Heart left ventricle (tissue), 16 donors: ENCODE measurements around the gene TGFBR1. TPM values are rescaled to one million over a fixed set of nuclear protein-coding genes. Genes with fewer than 3 reads are reported as not detected.

Experiments
- ATAC-seq, 4 donors: fragments of 200-7000 bp; cut with Tn5 transposase; one replicate each; pipeline ENCODE4 v1.9.1; 2020 to 2022; ENCODE audit warnings: moderate library complexity in 4 of 4, mild to moderate bottlenecking in 3 of 4, moderate number of reproducible peaks in 1 of 4
- DNase-seq, 5 donors: peaks; one replicate each; pipeline ENCODE4 v3.0.0-alpha.2; 2020
- H3K27ac ChIP-seq, 12 donors: fragments of 200-600 bp; sonication (generic) in 4 of 12; one replicate each; pipeline versions ENCODE4 v1.5.0 to v1.8.0; 2016 to 2022; ENCODE audit warnings: mild to moderate bottlenecking in 2 of 12
- H3K27me3 ChIP-seq, 9 donors: fragments of 200-600 bp; sonication (generic) in 2 of 9; one replicate each; pipeline versions ENCODE4 v1.5.1 to v1.8.0; 2016 to 2022; ENCODE audit warnings: mild to moderate bottlenecking in 3 of 9
- H3K36me3 ChIP-seq, 9 donors: fragments of 200-600 bp; sonication (generic) in 2 of 9; one replicate each; pipeline versions ENCODE4 v1.5.0 to v1.8.0; 2018 to 2022; ENCODE audit warnings: mild to moderate bottlenecking in 2 of 9
- H3K4me1 ChIP-seq, 12 donors: fragments of 200-600 bp; sonication (generic) in 4 of 12; one replicate each; pipeline versions ENCODE4 v1.5.0 to v1.8.0; 2016 to 2022; ENCODE audit warnings: mild to moderate bottlenecking in 3 of 12
- H3K4me3 ChIP-seq, 12 donors: fragments of 200-600 bp; sonication (generic) in 4 of 12; one replicate each; pipeline versions ENCODE4 v1.5.0 to v1.8.0; 2017 to 2022; ENCODE audit warnings: mild to moderate bottlenecking in 9 of 12, moderate library complexity in 4 of 12
- H3K9me3 ChIP-seq, 12 donors: fragments of 200-600 bp; sonication (generic) in 4 of 12; one replicate each; pipeline versions ENCODE4 v1.5.0 to v1.8.0; 2016 to 2022; ENCODE audit warnings: mild to moderate bottlenecking in 1 of 12
- POLR2A ChIP-seq, 2 donors: fragments of 450-650 bp; IDR thresholded peaks; one replicate each; pipeline ENCODE4 v1.6.1; 2017; ENCODE audit warnings: antibody characterized with exemption in 2 of 2, mild to moderate bottlenecking in 2 of 2, moderate library complexity in 2 of 2
- WGBS, 4 donors: extraction: QIAGEN DNeasy Blood & Tissue Kit in 2 of 4; methylation state at CpG; one replicate each; pipeline versions ENCODE4 v1.1.5 to v1.1.7; 2013 to 2018; 5-methylcytosine and 5-hydroxymethylcytosine counted together
- intact Hi-C, 10 donors: fragments of 100-400 bp; cut with DNase I; formaldehyde crosslinking; loops; one replicate each; pipeline versions ENCODE4 v1.11.1 to v1.14.2; 2022
- polyA plus RNA-seq, 2 donors: library from polyadenylated mRNA; stranded (reverse); fragments of 200-250 nt; gene quantifications; one replicate each; pipeline ENCODE4 v1.2.3, GENCODE V29; 2013
- total RNA-seq, 9 donors: library from RNA; depleted of rRNA in 2 of 9; stranded (reverse); fragments of >200 nt in 2 of 9; fragmentation: NEBNext Ultra II Directional in 3 of 9; extraction: Animal tissue kit (Norgen Biotek cat#: 25700) in 3 of 9; gene quantifications; one replicate each; pipeline versions ENCODE4 v1.1.0 to v1.2.4, GENCODE V29; 2016 to 2023
- TF ChIP-seq, protein P1 (sequence below), 12 donors: fragments of 200-600 bp; sonication (generic) in 4 of 12; IDR thresholded peaks; one replicate each; pipeline versions ENCODE4 v1.5.0 to v1.8.0; 2018 to 2022; ENCODE audit warnings: antibody characterized with exemption in 12 of 12, mild to moderate bottlenecking in 5 of 12
- donor health status: ischemic (EF 13 %, LVEDD 7.1; RV severe dilation, severe dysfunction).
- donor health status: healthy with polysubstance abuse.
- donor health status: DM: no; HTN: yes; CAD: no.
- donor health status: DM: no; HTN: no; CAD: no.
- donor health status: ischemic (EF 25% LVEDD 6.9; RV normal size, moderate dysfunction).
- donor health status: ischemic (EF 25% LVEDD 5.7; RV mildly dilated, moderate dysfunction).
- donor health status: healthy.
- donor health status: DM: yes; HTN: yes; CAD: no.
- donor health status: ischemic (EF 35%, LVEDD 5.7; RV mildly dilated, moderate dysfunction).
- donor health status: nonischemic (EF 11% LVEDD 7.7; RV severe dilation, severe dysfunction).
- donor health status: DM: yes; HTN: yes; CAD: no.
- donor health status: PGD.
- donor health status: ischemic (EF 29% LVEDD 5.4; RV normal size, mild dysfunction).
- donor health status: nonischemic (EF 23%, LVEDD 6.1; RV moderate dilation, normal function).

TGFBR1 gene
- total and polyA plus RNA-seq, 11 donors: 3.8 to 41.0 (median 13.8) TPM

- Histone ChIP-seq H3K27me3 (no peaks in the 10 kb centered on the region), H3K27ac (no peak overlapping the region), H3K4me3 (no peak overlapping the region), H3K36me3 (no peaks in the 10 kb centered on the region), H3K4me1 (peaks cover 0 to 6% (median 0%) of the 10 kb centered on the region in 12 donors), H3K9me3 (no peaks in the 10 kb centered on the region)
- no peak for ATAC-seq
- DNase-seq: no peak
- intact Hi-C loops: no loop called here
- TF ChIP-seq, protein P1, sequence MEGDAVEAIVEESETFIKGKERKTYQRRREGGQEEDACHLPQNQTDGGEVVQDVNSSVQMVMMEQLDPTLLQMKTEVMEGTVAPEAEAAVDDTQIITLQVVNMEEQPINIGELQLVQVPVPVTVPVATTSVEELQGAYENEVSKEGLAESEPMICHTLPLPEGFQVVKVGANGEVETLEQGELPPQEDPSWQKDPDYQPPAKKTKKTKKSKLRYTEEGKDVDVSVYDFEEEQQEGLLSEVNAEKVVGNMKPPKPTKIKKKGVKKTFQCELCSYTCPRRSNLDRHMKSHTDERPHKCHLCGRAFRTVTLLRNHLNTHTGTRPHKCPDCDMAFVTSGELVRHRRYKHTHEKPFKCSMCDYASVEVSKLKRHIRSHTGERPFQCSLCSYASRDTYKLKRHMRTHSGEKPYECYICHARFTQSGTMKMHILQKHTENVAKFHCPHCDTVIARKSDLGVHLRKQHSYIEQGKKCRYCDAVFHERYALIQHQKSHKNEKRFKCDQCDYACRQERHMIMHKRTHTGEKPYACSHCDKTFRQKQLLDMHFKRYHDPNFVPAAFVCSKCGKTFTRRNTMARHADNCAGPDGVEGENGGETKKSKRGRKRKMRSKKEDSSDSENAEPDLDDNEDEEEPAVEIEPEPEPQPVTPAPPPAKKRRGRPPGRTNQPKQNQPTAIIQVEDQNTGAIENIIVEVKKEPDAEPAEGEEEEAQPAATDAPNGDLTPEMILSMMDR (IDR thresholded peaks at IDR 0.05): no peak
- TF ChIP-seq POLR2A (IDR thresholded peaks at IDR 0.05): no peak
- WGBS, 4 donors: 88 to 92% (median 91%) methylated on average over 17 of the region's 17 CpGs
Observed at GRCh38 chr9:99178912-99179872, 74.3 kb downstream of the TGFBR1 start.

- intact Hi-C loops: loop anchor here in 8 of 10 donors (5.0 to 10.0 kb wide), 9 partner anchors 85 to 1415 kb away; no protein-coding TSS in a partner anchor
- no peak for TF ChIP-seq POLR2A (IDR thresholded peaks at IDR 0.05)
- TF ChIP-seq, protein P1 (IDR thresholded peaks at IDR 0.05): no peak
- H3K4me3 ChIP-seq: no peak overlapping the region
- no peak overlapping the region for H3K27ac ChIP-seq
- H3K36me3 ChIP-seq: no peaks in the 10 kb centered on the region
- WGBS, 4 donors: 92 to 99% (median 96%) methylated on average over 1 of the region's 1 CpG
- DNase-seq (no peak), ATAC-seq (no peak)
- no peaks in the 10 kb centered on the region for H3K9me3 ChIP-seq
- no peaks in the 10 kb centered on the region for H3K27me3 ChIP-seq
- H3K4me1 ChIP-seq: peaks cover 0 to 14% (median 6%) of the 10 kb centered on the region in 12 donors
Observed at GRCh38 chr9:99180199-99180598, 75.3 kb downstream of the TGFBR1 start.

DNA sequence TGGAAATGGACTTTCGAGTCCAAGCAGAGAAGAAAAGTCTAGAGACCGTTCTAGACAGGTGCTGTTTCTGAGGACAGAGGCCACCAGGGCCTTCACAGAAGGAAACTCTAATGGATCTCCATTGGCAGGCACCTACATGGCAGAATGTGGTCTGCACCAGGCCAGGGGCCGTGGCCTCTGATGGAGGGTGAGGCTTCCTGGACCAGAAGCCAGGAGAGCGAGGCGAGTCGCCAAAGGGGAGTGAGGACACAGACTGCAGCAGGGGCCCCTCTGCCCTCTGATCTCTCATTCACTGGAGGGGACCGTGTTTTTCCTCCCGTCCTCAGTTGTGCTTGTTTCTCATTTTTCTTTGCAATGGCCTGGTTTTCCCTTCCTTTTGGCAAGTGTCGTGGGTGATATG lies 75.7 kb downstream of the TGFBR1 start:
- no peak for DNase-seq
- H3K9me3 ChIP-seq: no peaks in the 10 kb centered on the region
- no peaks in the 10 kb centered on the region for H3K27me3 ChIP-seq
- intact Hi-C loops: loop anchor here in 8 of 10 donors (5.0 to 10.0 kb wide), 9 partner anchors 84 to 1414 kb away; no protein-coding TSS in a partner anchor
- peaks cover 0 to 14% (median 6%) of the 10 kb centered on the region in 12 donors for H3K4me1 ChIP-seq
- TF ChIP-seq, protein P1 (IDR thresholded peaks at IDR 0.05): no peak
- no peak for TF ChIP-seq POLR2A (IDR thresholded peaks at IDR 0.05)
- no peak for ATAC-seq
- no peak overlapping the region for H3K27ac ChIP-seq
- no peak overlapping the region for H3K4me3 ChIP-seq
- WGBS, 4 donors: 75 to 86% (median 78%) methylated on average over 8 to 9 of the region's 9 CpGs
- H3K36me3 ChIP-seq: no peaks in the 10 kb centered on the region

- WGBS, 4 donors: 56 to 86% (median 64%) methylated on average over 2 of the region's 2 CpGs
- no peak for ATAC-seq
- peaks cover 0 to 14% (median 6%) of the 10 kb centered on the region in 12 donors for H3K4me1 ChIP-seq
- no peak overlapping the region for H3K27ac ChIP-seq
- intact Hi-C loops: loop anchor here in 8 of 10 donors (5.0 to 10.0 kb wide), 9 partner anchors 84 to 1414 kb away; no protein-coding TSS in a partner anchor
- no peaks in the 10 kb centered on the region for H3K9me3 ChIP-seq
- H3K27me3 ChIP-seq: no peaks in the 10 kb centered on the region
- TF ChIP-seq POLR2A (IDR thresholded peaks at IDR 0.05): no peak
- TF ChIP-seq, protein P1 (IDR thresholded peaks at IDR 0.05): no peak
- H3K4me3 ChIP-seq: no peak overlapping the region
- no peaks in the 10 kb centered on the region for H3K36me3 ChIP-seq
- no peak for DNase-seq
Observed at GRCh38 chr9:99181206-99181605, 76.3 kb downstream of the TGFBR1 start.
